Ishikawa (cell line): Measurements from ENCODE around the gene TRAF1.

Source experiments
- CEBPB ChIP-seq: IDR thresholded peaks from 2 replicates; pipeline ENCODE4 v1.6.1; 2012
- CREB1 ChIP-seq: IDR thresholded peaks from 2 replicates; pipeline ENCODE4 v1.6.1; 2012; ENCODE audit warnings: low read depth
- EGR1 ChIP-seq: IDR thresholded peaks from 2 replicates; pipeline ENCODE4 v1.6.1; 2012
- EP300 ChIP-seq: IDR thresholded peaks from 2 replicates; pipeline ENCODE4 v1.6.1; 2012; ENCODE audit warnings: borderline replicate concordance
- MAX ChIP-seq: IDR thresholded peaks from 2 replicates; pipeline ENCODE4 v1.6.1; 2012
- NFIC ChIP-seq: IDR thresholded peaks from 2 replicates; pipeline ENCODE4 v1.6.1; 2012
- RAD21 ChIP-seq: IDR thresholded peaks from 2 replicates; pipeline ENCODE4 v1.6.1; 2012; ENCODE audit warnings: low read depth
- REST ChIP-seq: IDR thresholded peaks from 2 replicates; pipeline ENCODE4 v1.6.1; 2012; ENCODE audit warnings: low read depth, mild to moderate bottlenecking
- TAF1 ChIP-seq: IDR thresholded peaks from 2 replicates; pipeline ENCODE4 v1.6.1; 2012; ENCODE audit warnings: low read depth, mild to moderate bottlenecking
- TCF12 ChIP-seq: IDR thresholded peaks from 2 replicates; pipeline ENCODE4 v1.6.1; 2012; ENCODE audit warnings: low read depth
- TEAD4 ChIP-seq: IDR thresholded peaks from 2 replicates; pipeline ENCODE4 v1.6.1; 2012
- USF1 ChIP-seq: IDR thresholded peaks from 2 replicates; pipeline ENCODE4 v1.6.1; 2012
- YY1 ChIP-seq: IDR thresholded peaks from 2 replicates; pipeline ENCODE4 v1.6.1; 2012; ENCODE audit warnings: low read depth
- ZBTB7A ChIP-seq: IDR thresholded peaks from 2 replicates; pipeline ENCODE4 v1.6.1; 2012; ENCODE audit warnings: low read depth

TRAF1 gene

DNA sequence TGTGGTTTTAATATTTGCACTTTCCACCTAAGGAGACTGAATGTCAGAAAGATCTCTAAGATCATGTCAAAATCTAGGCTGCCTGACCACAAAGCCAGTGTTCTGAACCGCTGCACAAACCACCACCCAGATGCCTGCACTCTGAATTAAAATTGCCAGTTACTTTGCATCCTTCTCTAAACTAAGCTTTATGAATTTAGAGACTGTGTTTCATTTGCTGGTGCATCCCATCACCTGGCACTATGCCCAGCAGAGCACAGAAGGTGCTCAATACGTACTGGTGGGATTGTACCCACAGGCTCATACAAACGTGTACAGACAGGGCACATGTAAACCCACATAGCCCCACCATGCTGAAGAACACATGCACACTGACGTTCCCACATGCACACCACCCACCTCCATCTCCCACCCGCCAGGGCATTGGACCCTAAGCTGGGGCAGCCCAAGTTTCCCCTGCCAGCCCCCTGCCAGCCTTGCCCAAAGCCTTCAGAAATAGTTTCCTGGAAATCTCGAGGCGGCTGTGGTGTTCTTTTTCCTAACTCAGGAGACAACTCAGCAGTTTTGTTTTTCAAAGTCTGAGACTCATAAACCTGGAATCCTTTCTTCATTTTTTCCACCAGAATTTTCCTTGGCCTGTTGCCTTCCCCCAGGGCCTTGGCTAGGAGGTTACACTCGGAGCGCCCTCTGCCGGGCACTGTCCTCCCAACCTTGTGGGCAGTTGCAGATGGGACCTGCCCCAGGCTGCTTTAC, 9.6 kb upstream of the TRAF1 start:
- TF ChIP-seq RAD21 = peak; percentile 93
- TF ChIP-seq EP300 = no peak

GRCh38 chr9:120935383-120935857, 8.8 kb upstream of the TRAF1 start:
- TF ChIP-seq NFIC = peak; percentile 94
- TF ChIP-seq TAF1 = no peak
- TF ChIP-seq TEAD4 = no peak
- TF ChIP-seq USF1 = no peak
- no peak for TF ChIP-seq ZBTB7A
- peak; percentile 47 for TF ChIP-seq MAX
- 0 out of 2 replicates have a peak, but pooled peaks have one; percentile 40 for TF ChIP-seq YY1

DNA sequence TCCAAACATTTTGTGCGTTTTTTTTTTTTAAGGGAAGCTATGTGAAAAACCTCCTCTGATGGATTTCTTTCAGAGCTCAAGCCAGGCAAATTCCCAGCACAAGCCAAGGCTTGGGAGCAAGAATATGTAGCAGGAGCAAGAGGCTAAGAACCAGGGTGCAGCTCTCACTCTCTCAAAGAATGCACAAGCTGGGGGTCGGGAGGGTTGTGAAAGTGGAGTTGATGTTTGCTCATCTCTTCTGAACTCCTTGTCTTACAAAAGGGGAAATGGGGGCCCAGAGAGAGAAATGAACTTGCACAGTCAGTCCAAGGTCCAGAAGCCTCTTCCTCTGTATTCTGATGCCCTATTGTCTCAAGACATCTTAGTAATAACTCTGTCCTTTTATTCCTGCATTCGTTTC, 7.7 kb upstream of the TRAF1 start:
- TF ChIP-seq EP300 = no peak
- TF ChIP-seq TAF1 = no peak

DNA sequence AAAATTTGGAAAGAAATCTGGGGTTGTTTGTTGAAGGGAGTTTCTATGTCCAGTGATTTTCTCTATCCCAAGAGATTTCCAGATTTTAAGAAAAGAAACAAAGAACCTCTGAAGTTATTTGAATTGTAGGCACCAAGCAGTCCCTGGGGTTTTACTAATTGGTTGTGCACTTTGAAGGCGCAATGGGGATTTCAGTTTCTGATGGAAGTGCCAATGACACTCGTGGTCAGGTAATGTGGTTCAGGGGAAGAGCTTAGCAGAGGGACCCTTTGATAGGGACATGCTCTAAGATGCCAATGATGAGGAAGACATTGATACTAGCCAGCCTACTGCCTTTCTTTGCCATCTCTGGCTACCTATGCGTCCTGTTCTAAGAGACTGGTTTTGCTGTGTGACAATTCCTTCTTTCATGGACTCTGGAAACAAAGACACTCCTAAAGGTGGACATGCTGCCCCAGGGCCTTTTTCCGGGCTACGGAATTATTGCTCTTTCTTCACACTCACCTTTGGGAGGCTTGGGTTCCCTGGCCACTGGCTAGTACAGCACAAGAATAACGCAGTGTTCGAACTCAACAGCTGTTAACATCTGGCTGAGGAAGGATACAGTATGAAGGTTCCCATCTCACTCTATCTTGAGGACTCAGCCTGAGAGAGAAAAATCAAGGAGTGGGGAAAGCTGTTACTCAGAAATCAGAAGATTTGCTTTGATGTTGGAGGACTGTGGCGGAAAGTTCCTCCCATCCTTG, 6.9 kb upstream of the TRAF1 start:
- TF ChIP-seq NFIC = no peak
- no peak for TF ChIP-seq MAX
- TF ChIP-seq EGR1 = no peak

- TF ChIP-seq NFIC (no peak), ZBTB7A (no peak)
Measured at GRCh38 chr9:120932086-120932823, 5.7 kb upstream of the TRAF1 start.

DNA sequence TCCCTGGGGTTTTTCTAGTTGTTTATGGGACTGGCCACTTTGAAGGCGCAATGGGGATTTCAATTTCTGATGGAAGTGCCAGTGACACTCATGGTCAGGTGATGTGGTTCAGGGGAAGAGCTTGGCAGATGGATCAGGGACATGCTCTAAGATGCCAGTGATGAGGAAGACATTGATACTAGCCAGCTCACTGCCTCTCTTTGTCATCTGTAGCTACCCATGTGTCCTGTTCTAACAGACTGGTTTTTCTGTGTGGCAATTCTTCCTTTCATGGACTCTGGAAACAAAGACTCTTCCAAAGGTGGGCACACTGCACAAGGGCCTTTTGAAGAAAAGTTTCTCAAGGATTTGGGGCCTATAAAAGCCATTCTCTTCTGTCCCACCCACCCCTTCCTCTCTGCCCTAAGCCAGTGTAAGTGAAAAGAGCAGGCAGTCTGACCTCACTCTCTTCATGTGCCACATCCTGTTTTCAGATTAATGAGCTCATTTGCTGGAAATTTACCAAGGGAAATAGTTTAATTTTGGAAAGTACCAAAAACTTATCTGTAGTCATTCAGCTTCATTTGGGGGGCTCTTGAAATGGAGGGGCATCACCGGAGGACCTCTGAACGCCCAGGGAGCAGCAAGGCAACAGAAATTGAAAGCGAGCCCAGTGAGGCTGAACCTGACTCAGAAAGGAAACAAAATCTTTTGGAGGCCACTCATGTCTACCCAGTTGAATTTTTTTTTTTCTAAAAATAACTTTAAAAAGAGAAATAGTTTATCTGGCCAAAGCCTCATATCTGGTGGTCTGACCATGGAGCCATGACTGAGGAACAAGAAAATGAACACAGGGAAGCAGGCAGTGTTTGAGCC, 4.9 kb upstream of the TRAF1 start:
- no peak for TF ChIP-seq CEBPB
- no peak for TF ChIP-seq TEAD4
- TF ChIP-seq EGR1 = no peak
- TF ChIP-seq RAD21 = no peak
- no peak for TF ChIP-seq ZBTB7A

GRCh38 chr9:120929229-120929791, 2.7 kb upstream of the TRAF1 start:
- TF ChIP-seq ZBTB7A = no peak
- no peak for TF ChIP-seq TEAD4
- no peak for TF ChIP-seq REST
- TF ChIP-seq RAD21 = no peak
- TF ChIP-seq EGR1 = no peak
- TF ChIP-seq TCF12 = no peak
- TF ChIP-seq MAX = no peak
- TF ChIP-seq USF1 = no peak
- TF ChIP-seq CREB1 = no peak
